Measurements from ENCODE around the gene ARHGEF25.
"Not testable (repeated sequence)": the region's sequence is repeated elsewhere in the genome, so short reads cannot be mapped to it uniquely, and the experiment has no call there.

ARHGEF25 gene

GRCh38 chr12:57623385-57623784 is 12.2 kb downstream of the ARHGEF25 start:
- DNase-seq: no peak

GRCh38 chr12:57623811-57624390 is 12.7 kb downstream of the ARHGEF25 start:
- DNase-seq: no peak

- DNase-seq: no peak
Measured at GRCh38 chr12:57624441-57625220, 13.4 kb downstream of the ARHGEF25 start.

GRCh38 chr12:57625261-57626032 is 14.2 kb downstream of the ARHGEF25 start:
- no peak for DNase-seq

DNA sequence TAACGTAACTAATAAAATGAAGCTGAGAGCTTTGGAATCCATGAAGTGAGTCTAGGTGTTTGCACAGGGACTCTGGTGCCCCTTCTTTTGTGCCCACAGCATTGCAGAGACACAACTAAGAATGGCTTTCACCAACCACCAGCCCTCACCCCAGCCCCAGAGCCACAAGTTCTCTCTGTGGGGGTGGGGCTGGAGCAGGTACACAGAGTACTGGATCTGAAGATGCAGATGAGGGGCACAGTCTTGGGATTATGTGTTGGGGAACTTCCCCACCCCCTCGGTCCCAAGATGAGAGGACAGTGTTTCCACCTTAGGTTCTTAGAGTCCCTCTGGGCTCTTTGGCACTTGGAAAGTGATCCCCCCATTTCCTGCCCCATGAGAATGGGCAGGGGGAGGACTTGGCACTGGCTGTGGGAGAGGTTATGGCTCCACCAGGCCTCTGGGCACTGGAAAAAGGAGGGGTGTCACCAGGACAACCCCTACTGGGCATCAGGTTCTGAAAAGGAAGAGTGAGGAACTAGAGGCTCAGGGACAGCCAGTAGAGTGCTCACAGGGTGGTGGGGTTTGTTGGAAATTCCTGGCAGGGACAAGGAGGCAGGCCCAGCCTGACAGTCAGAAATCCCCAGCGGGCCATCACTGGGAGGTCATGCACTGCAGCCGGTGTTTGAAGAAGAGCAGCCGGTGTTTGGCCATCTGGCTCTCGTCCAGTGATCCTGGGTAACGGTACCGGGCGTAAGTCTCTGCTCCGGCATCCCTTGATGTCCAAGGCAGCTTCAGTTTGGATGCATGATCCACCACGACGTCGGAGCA is 15.1 kb downstream of the ARHGEF25 start:
- no peak for DNase-seq

DNA sequence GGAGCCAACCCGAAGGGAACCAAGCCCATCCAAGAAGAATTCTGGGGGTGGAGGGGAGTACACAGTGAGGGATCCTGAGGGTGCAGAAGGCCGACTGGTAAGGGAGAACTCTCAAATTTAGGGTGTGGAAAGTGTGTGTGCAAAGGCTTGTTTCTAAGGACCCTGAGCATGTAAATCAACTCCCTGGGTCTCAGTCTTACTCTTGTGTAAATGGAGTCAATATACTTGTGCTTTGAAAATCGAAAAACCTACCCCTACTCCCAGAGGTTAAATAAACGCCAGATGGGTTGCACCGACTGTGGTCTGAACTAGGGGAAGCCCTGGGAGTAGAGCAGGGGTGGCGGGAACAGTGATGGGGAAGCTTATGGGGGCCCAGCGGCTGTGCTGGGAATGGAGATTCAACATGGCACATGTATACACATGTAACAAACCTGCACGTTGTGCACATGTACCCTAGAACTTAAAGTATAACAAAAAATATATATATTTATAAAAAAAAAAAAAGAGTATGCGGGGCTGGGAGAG is 15.7 kb downstream of the ARHGEF25 start:
- DNase-seq: no peak

GRCh38 chr12:57627501-57628279 is 16.5 kb downstream of the ARHGEF25 start:
- no peak for DNase-seq

DNA sequence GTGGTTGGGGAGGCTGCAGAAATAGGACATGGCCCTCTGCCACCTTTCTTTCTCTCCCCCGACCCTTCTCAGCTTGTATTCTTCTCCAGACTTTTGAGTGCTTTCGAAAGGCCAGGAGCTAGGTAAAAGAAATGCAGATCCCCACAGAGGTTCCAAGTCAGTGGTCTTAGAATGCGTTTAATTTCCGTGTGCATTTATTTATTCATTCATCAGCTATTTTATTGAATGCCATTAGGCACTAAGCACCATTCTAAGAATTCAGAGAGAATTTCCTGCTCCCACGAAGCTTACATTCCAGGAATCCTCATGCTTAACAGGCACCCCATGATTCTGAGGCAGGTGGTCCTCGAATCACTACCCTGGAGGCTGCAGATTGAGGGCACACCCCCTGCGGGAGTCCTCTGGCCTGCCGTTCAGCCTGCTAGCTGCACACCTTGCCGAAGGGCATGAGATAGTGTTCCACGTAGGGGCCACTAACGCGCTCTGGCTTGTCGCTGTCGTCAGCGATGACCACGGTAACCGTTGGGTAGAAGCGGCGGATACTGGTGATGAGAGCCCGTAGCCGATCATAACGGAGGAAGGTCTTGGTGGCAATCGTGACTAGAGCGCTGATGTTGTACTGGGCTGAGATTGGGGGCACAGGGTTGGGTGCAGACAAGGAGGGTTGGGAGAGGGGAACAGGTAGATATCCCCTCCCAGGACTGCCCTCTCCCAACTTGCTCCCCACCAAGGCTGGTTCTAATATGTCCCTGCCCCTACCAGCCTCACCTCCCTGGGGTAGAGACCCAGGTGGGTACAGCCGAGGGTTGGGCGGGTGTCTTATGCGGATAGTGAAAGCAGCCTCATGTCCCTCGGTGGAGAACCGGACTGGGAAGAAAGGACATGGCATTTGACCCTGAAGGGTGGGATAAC is 17.3 kb downstream of the ARHGEF25 start:
- DNase-seq: no peak

DNA sequence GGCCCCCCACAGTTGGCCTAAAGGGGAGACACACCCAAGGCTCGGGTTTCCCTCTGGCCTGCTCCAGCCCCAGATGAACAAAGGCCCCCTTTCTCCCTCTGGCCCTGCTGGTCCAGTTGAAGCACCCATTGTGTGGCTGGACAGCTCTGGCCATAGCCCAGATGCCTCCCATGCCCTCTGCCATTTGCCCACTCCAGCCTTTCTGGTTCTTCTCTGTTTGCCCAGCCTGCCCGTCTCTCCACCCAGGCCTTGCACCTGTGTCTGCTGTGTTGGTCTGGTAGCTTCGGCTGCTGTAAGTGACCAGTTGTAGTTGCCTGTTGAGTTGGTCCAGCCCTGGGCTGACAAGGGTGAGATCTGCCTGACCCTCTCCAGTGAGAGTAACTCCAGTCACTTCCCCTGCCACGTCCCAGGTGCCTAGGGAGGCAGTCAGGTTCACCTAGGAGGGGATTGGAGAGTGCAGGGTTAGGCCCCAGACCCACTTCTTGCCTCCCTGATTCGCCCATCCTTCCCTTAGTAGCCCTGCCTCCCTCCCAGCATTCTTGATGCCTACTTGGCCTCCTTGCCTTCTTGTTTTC is 18.7 kb downstream of the ARHGEF25 start:
- DNase-seq: no peak

- DNase-seq: no peak
Measured at GRCh38 chr12:57630891-57631433, 19.7 kb downstream of the ARHGEF25 start.

DNA sequence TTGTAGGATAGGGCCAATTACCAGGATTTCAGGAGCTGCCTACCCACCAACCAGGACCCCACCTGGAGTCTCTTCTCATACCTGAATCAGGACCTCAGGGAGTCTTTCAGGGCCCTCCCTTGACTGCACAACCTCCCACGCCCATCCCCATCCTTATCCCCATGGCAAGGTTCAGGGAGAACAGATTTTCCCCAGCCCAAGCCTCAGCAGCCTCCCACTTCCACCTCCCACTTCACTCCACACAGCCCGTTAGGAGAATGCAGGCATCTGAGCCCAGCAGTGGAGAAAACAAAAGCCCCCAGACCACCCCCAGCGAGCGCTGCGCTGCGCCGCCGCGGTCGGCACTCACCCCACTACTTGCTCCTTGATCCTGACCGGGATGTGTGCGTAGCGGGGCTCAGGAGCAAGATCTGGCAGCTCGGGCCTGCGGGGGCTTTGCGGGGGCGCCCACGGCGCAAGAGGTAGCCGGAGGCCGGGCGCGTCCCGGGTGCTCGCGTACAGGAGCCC is 20.4 kb downstream of the ARHGEF25 start:
- no peak for DNase-seq

GRCh38 chr12:57632073-57632957 is 21.1 kb downstream of the ARHGEF25 start:
- DNase-seq: peak; percentile 15

DNA sequence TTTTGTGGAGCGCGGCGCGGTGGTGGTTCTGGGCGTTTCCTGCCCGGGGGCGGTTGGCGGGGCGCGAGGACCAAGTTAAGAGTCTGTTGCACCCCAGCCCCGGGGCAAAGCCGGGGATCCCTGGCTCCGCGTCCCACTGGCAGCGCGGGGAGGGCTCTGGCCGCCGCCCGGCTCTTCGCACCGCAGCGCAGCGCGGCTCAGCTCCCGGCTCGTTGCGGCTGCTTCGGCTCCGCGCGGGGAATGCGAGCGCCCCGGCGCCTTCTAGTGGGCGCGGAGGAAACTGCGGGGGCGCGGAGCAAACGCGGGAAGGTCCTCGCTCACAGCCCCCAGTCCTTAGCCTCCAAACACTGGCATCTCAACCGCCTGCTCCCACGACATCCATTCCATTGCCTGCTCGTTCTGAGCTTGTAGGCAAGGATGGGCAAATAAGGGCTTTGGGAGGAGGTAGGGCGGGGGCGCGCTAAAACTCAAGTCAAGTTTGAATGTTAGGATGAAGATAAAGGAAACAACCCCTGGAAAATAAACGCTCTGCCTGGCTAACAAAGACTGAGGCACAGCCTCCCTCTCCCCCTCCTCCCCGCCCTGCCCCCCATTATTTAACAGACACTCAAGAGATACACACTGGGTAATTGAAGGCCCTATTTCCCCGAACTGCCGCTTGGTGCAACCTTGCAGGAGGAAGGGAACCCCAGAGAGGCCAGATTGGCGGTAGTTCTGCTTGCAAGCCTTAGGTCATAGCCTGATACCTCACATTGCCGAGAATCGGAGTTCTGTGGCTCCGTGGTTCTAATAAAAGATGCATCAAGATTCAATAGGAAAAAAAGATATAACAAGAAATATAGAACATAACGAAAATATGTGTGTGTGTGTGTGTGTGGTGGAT is 22.0 kb downstream of the ARHGEF25 start, which contains the start of gene B4GALNT1:
TSS of gene B4GALNT1 (minus strand) at position 244 of the 883 bp plus-strand sequence. CDS start 1,069 bp downstream, outside the sequence.
- DNase-seq: peak; percentile 59

DNA sequence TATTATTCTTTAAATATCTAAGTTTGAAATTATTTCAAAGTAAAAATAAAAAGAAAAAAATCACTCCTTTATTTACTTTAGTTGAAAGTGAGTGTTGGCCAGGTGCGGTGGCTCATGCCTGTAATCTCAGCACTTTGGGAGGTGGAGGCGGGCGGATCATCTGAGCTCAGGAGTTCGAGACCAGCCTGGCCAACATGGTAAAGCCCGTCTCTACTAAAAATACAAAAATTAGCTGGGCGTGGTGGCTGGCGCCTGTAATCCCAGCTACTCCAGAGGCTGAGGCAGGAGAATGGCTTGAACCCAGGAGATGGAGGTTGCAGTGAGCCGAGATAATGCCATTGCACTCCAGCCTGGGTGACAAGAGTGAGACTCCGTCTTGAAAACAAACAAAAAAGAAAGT is 25.5 kb downstream of the ARHGEF25 start:
- not testable (repeated sequence) for DNase-seq

DNA sequence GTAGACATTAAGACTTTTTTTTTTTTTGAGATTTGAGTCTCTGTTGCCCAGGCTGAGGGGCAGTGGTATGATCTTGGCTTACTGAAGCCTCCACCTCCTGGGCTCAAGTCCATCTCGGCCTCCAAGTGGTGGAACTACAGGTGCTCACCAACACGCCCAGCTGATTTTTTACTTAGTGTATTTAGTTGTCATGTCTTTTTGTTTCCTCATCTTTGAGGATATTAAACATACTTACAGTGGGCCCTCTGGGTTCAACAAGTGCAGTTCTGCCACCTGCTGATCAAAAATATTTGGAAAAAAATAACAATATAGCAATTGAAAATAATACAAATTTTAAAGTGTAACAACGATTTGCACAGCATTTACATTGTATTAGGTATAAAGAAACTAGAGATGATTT is 26.1 kb downstream of the ARHGEF25 start:
- DNase-seq: no peak

- no peak for DNase-seq
Measured at GRCh38 chr12:57638096-57638495, 26.9 kb downstream of the ARHGEF25 start.

Measured in fibroblast of skin of right biceps (primary cell).